Endometrial microvascular endothelial cells (primary cell): Measurements from ENCODE around the gene SPINK4. TPM values are rescaled to one million over a fixed set of nuclear protein-coding genes. Genes with fewer than 3 reads are reported as not detected.

Experiments
- in situ Hi-C: cut with HindIII; loops from 2 replicates; pipeline ENCODE4 v1.10.0; 2017; ENCODE audit warnings: low sequenced_read_pairs, low pct_unique_long_range_greater_than_20kb; ENCODE audit errors: inconsistent ontology term
- total RNA-seq: library from RNA; depleted of rRNA; stranded (reverse); fragments of >200 nt; gene quantifications from one replicate; pipeline ENCODE4 v1.2.3, GENCODE V29; 2015; ENCODE audit errors: inconsistent ontology term

The SPINK4 gene
- not detected for total RNA-seq

- in situ Hi-C loops: no loop called here
Observed at GRCh38 chr9:33239921-33240320, at the start of gene SPINK4. Gene SPINK4, plus strand, starts transcription at chr9:33240167. Its CDS starts 42 bp downstream, at chr9:33240209.

GRCh38 chr9:33192493-33193255 is 47.3 kb upstream of the SPINK4 start:
- in situ Hi-C loops: no loop called here

GRCh38 chr9:33193818-33194217 is 46.1 kb upstream of the SPINK4 start:
- in situ Hi-C loops: no loop called here

GRCh38 chr9:33196736-33197135 is 43.2 kb upstream of the SPINK4 start:
- in situ Hi-C loops: no loop called here

GRCh38 chr9:33197279-33198152 is 42.5 kb upstream of the SPINK4 start:
- in situ Hi-C loops: no loop called here

GRCh38 chr9:33198165-33198564 is 41.8 kb upstream of the SPINK4 start:
- in situ Hi-C loops: no loop called here

GRCh38 chr9:33202018-33202417 is 37.9 kb upstream of the SPINK4 start:
- in situ Hi-C loops: no loop called here

GRCh38 chr9:33202552-33203201 is 37.3 kb upstream of the SPINK4 start:
- in situ Hi-C loops: no loop called here

GRCh38 chr9:33209394-33209793 is 30.6 kb upstream of the SPINK4 start:
- in situ Hi-C loops: no loop called here

GRCh38 chr9:33210006-33210715 is 29.8 kb upstream of the SPINK4 start:
- in situ Hi-C loops: no loop called here

GRCh38 chr9:33211695-33212393 is 28.1 kb upstream of the SPINK4 start:
- in situ Hi-C loops: no loop called here

GRCh38 chr9:33220681-33221567 is 19.0 kb upstream of the SPINK4 start:
- in situ Hi-C loops: loop anchor here (10.0 kb wide), 1 partner anchor 146 kb away; the partner anchor contains the start of gene SMU1

GRCh38 chr9:33221568-33221884 is 18.4 kb upstream of the SPINK4 start:
- in situ Hi-C loops: loop anchor here (10.0 kb wide), 1 partner anchor 147 kb away; the partner anchor contains the start of gene SMU1

- in situ Hi-C loops: loop anchor here (10.0 kb wide), 1 partner anchor 147 kb away; the partner anchor contains the start of gene SMU1
Observed at GRCh38 chr9:33222031-33222430, 17.9 kb upstream of the SPINK4 start.

- in situ Hi-C loops: loop anchor here (10.0 kb wide), 1 partner anchor 149 kb away; the partner anchor contains the start of gene SMU1
Observed at GRCh38 chr9:33223696-33224095, 16.3 kb upstream of the SPINK4 start.

- in situ Hi-C loops: loop anchor here (10.0 kb wide), 1 partner anchor 151 kb away; the partner anchor contains the start of gene SMU1
Observed at GRCh38 chr9:33225319-33226147, 14.4 kb upstream of the SPINK4 start.
